GM12891 (cell line): ENCODE measurements around the gene CELF6. TPM values are rescaled to one million over a fixed set of nuclear protein-coding genes. Genes with fewer than 3 reads are reported as not detected.

ENCODE experiments used
- DNase-seq: peaks from one replicate; pipeline ENCODE4 v3.0.0; 2011; ENCODE audit warnings: low spot score; ENCODE audit not compliant: insufficient read length
- FAIRE-seq: peaks from 2 replicates; lab custom pipeline; 2011; peaks lifted over from hg19 to GRCh38; lab: Jason Lieb, UNC
- PAX5 ChIP-seq: IDR thresholded peaks from 2 replicates; pipeline ENCODE4 v1.6.1; 2011; ENCODE audit warnings: low read length, moderate library complexity, mild to moderate bottlenecking; ENCODE audit not compliant: insufficient read depth, severe bottlenecking
- POLR2A ChIP-seq: IDR thresholded peaks from 2 replicates; pipeline ENCODE4 v1.6.1; 2011; ENCODE audit warnings: low read depth, low read length, control low read depth
- POLR2AphosphoS5 ChIP-seq: IDR thresholded peaks from 2 replicates; pipeline ENCODE4 v1.6.1; 2011; ENCODE audit warnings: low read depth, low read length, control low read depth
- POU2F2 ChIP-seq: IDR thresholded peaks from 2 replicates; pipeline ENCODE4 v1.6.1; 2011; ENCODE audit warnings: low read depth, mild to moderate bottlenecking, control low read depth, low read length, moderate library complexity
- SPI1 ChIP-seq: IDR thresholded peaks from 2 replicates; pipeline ENCODE4 v1.6.1; 2011; ENCODE audit warnings: low read depth, low read length, control low read depth
- TAF1 ChIP-seq: IDR thresholded peaks from 2 replicates; pipeline ENCODE4 v1.6.1; 2011; ENCODE audit warnings: low read depth, low read length, control low read depth
- polyA plus RNA-seq: library from polyadenylated mRNA; unstranded; fragments of >200 nt; gene quantifications from one replicate; pipeline ENCODE4 v1.2.1, GENCODE V29; 2012; ENCODE audit warnings: low read depth, missing spikeins, inconsistent platforms; ENCODE audit not compliant: missing spikeins

The CELF6 gene
- 0.31 TPM for polyA plus RNA-seq

DNA sequence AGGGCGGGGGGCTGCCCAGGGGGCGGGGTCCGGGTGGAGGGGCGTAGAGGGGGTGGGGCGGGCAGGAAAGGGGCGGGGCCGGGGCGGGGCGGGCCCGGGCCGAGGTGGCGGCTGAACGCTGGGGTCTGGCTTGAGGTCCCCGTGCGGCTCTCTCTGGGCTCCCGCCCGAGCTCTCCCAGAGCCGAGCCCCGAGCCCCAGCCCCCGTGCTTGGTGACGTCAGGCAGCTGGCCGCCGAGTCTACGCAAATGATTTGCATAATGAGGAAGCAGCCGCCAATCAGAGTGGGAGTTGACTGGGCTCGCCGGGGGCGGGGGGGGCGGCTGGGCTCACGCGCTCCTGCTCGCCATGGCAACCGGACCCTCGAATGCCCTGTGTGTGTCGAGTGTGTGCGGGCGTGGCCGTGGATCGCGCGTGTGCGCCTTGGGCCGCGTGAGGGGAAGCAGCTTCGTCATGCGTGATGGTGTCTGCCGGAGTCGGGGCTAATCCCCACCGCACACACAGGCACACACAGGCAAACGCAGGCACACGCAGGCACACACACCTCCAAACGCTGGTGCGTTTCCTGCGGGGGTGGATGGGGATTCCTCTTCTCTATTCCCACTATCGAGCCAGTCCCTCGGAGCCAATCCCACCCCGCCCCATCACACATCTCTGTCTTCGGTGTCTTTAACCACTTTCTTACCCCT is at the start of gene CELF6:
Gene CELF6, minus strand, starts transcription at position 173 of the 687 bp plus-strand sequence. CDS start 283 bp downstream, outside the sequence.
- DNase-seq (peak; percentile 87), FAIRE-seq (peak; percentile 92)
- TF ChIP-seq POLR2AphosphoS5 = no peak
- TF ChIP-seq POU2F2 = peak; percentile 86

DNA sequence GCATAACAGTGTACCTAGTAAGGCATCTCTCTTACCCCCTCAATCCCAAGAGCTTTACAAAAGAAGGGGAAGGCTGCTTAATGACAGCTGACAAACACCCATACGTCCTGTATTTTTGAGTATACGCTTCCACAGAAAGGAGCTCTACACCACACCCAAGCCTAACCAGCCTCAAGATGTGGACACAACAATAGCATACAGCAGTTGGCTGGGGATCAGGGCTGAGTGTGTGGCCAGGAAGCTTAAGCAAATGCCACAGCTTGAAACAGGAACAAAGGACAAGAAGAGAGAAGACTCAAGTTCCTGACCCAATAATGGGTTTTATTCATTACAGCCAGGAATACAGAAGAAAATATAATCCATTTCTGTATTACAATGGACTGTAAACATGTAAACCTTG is 48.9 kb upstream of the CELF6 start:
- FAIRE-seq = no peak

DNA sequence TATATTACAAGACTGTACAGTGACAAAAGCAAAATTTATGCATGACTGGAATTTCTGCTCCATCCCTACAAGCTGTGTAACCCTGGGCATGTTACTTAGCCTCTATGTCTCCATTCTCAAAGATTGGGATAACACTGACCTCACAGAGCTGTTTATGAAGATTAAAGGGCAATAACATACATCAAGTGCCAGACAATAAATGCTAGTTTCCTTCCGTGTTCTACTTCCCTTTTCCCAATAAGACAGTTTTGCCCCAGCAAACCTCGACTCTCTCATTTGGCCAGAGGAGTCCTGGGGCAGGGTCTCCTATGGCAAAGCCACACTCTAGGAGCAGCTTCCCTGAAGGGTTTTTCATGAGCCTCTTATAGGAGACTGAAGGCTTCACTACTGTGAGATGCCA is 48.4 kb upstream of the CELF6 start:
- DNase-seq = no peak
- FAIRE-seq = no peak
- TF ChIP-seq POU2F2 (no peak), POLR2A (no peak), POLR2AphosphoS5 (no peak), TAF1 (no peak), PAX5 (no peak), SPI1 (no peak)

More for the DNA sequence above, 48.9 kb upstream of the CELF6 start:
- TF ChIP-seq SPI1 = no peak
- no peak for TF ChIP-seq TAF1
- TF ChIP-seq POLR2A = no peak
- no peak for TF ChIP-seq POLR2AphosphoS5
- TF ChIP-seq POU2F2 = no peak
- no peak for TF ChIP-seq PAX5
- no peak for DNase-seq

DNA sequence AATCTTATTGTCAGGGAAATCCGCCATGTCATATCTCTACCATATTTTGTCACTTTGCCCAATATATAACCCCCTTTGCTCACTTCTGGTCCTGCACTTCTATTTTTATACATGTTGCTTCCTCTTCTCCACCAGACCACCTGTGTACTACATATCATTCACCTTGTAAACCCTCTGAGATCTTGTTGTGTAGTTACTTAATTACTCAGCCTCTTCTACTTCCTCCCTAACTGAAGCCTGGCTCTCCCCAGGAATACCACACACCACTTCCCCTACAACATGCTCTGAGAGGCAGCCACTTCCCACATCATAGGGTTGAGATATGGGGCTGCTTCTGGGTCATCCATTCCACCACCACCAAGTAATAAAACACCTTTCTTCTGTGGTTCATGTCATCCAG is 45.9 kb upstream of the CELF6 start:
- DNase-seq (peak; percentile 32), FAIRE-seq (peak; percentile 78)
- TF ChIP-seq PAX5 (no peak), POLR2AphosphoS5 (no peak), POU2F2 (peak; percentile 26; the same call in 1 of the 2 replicates), TAF1 (no peak), SPI1 (peak; percentile 86)

DNA sequence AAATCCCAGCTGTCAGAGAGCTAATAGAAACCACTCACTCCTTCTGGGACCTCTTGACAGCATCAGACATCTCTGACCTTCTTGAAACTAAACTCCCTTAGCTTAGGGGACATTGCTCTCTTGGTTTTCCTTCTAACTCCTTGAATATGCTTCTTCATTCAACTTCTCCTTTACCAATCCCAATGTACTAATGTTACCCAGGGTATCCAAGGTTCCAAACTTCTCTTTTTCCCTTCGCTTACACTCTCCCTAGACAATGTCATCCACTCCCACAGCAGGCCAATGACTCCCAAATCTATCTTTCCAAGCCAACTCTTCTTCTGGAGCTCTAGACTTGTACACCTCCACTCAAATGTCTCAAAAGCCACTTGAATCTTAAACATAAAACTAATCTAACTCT is 41.2 kb upstream of the CELF6 start:
- FAIRE-seq (no peak), DNase-seq (no peak)
- TF ChIP-seq POLR2AphosphoS5 (no peak), POLR2A (no peak), TAF1 (no peak), SPI1 (no peak), PAX5 (no peak), POU2F2 (no peak)

DNA sequence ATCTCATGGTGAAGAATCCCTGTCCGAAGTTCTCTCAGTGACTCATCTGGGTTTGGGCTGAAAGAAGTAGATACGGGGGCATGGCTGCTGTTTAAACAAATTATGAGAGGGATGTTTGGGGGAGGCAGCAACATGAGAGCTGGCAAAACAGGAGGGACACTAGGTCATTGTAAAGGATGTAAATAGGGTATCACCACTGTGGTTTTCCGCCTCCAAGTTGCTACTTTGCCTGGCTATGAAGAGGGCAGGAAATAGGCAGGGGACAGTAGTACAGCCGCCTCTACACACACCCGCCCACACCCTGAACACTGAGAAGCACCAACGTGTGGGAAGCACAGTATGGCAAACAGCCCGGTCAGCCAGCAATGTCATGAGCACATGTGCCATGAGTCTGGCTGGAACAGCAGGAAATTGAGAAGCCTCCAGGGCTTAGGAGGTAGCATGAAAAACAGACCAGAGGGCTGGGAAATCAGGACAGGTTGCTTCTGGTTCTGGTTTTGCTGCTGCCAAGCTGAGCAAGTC is 38.8 kb upstream of the CELF6 start:
- TF ChIP-seq POU2F2 = no peak
- no peak for TF ChIP-seq POLR2A
- no peak for TF ChIP-seq PAX5
- TF ChIP-seq POLR2AphosphoS5 = no peak
- TF ChIP-seq TAF1 = no peak
- TF ChIP-seq SPI1 = no peak
- FAIRE-seq = peak; percentile 81
- no peak for DNase-seq

DNA sequence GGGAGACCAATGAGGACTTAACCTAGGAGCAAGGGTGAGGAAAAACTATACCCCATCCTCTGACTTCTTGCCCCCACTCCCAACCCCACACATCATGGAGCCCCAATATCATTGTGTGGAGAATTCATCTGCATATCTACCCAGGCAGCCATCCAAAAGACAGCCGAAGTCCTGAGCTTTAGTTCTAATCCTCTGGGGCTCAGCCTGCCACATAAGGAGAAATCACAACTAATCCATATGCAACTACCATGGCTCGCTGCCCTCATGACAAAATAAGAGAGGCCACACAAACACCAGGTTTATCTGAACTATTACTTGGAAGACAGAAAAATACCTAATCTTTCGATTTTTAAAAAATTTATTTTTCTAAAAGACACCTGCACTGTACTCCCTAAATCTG is 38.2 kb upstream of the CELF6 start:
- TF ChIP-seq POLR2A (no peak), TAF1 (no peak)
- FAIRE-seq = no peak

DNA sequence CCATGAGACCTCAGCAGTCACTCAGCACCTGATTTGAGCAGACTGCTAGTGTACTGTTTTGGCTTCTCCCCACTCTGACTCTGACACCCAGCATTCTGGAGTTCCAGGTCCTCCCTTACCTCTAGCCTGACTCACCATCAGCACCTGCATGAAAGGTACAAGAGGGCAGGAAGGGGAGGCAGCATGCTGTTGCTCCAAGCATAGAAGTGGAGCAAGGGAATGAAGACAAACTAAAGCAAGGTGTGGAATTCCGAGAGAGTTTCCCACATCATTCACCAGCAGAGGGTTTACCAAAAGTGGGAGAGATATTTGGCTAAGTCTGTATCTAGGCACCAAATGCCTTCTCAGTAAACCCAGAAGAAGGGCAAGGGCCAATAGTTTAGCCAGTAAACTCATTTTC is 34.5 kb upstream of the CELF6 start:
- no peak for TF ChIP-seq TAF1
- no peak for TF ChIP-seq POU2F2
- no peak for TF ChIP-seq POLR2AphosphoS5
- no peak for TF ChIP-seq POLR2A
- no peak for TF ChIP-seq PAX5
- DNase-seq (no peak), FAIRE-seq (no peak)

More for the DNA sequence above, 38.2 kb upstream of the CELF6 start:
- DNase-seq = no peak

DNA sequence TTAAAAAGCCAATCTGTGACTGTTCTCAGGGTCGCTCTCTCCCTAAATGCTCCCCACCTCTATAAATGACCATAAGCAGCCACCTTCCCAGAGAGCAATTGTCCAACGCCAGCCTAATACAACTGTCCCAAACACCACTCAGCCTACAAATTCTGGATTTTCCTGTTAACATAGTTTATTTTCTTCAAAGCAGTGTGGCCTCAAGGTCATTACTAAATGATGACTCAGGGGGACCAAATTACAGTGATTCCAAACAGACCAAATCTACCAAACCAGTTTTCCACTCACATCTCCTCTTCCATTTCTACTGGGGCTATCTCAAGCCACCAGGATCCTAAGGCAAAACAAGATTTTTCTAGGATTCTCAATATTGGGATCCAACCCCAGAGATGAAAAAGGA is 33.3 kb upstream of the CELF6 start:
- no peak for FAIRE-seq
- TF ChIP-seq POLR2AphosphoS5 (no peak), POLR2A (no peak), TAF1 (no peak), POU2F2 (no peak), SPI1 (no peak)
- DNase-seq = no peak

DNA sequence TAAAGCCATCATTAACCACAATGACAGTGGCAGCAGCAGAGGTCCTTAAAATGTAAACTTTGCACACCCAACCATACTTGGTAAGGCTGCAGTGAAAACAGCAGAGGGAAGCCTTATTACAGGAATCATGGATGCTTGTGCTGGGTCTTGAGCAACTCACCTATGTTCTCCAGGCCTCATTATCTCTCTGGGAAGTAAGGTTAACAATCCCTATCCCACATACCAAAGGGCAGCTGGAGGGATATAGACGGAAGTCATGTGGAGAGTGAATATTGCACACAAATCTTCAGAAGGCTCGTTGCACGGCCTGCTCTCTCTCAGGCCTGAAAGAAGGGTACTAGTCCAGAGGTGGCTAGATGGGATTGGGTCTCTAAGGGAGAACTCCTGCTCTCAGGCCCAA is 25.8 kb upstream of the CELF6 start:
- no peak for FAIRE-seq
- DNase-seq = no peak
- no peak for TF ChIP-seq PAX5
- no peak for TF ChIP-seq POU2F2
- no peak for TF ChIP-seq SPI1
- TF ChIP-seq TAF1 = no peak
- no peak for TF ChIP-seq POLR2A
- no peak for TF ChIP-seq POLR2AphosphoS5
